ENCODE data around the gene GTF2A1L.

- no peak for TF ChIP-seq EZH2 (IDR thresholded peaks at IDR 0.05)
- TF ChIP-seq POLR2AphosphoS5 (IDR thresholded peaks at IDR 0.05; ENCODE audit: borderline replicate concordance, low read depth, low read length), result no peak
- no peak for TF ChIP-seq FOXP2 (optimal IDR thresholded peaks at IDR 0.05; ENCODE audit: control extremely low read depth, extremely low read length, insufficient read depth)
These were observed 55.9 kb downstream of the GTF2A1L start for GRCh38 chr2:48673581-48673980.

Measured in SK-N-MC (cell line).